A549 treated with AZD2906 at 1 μM for 4 hours (cell line): ENCODE measurements around the gene RHNO1. TPM values are rescaled to one million over a fixed set of nuclear protein-coding genes. Genes with fewer than 3 reads are reported as not detected.

Experiments
- total RNA-seq: library from RNA; stranded (reverse); fragments of 200-300 nt; extraction: Qiagen RNA extraction; gene quantifications from 5 replicates; pipeline ENCODE4 v1.2.3, GENCODE V29; 2022

Gene RHNO1
- 44.2 to 47.0 TPM (median 46.3 TPM) in 5 replicates for total RNA-seq

GRCh38 chr12:2877047-2877952 lies at the start of gene RHNO1, which contains the start of gene FOXM1:
Gene RHNO1, plus strand, starts transcription at chr12:2877223. Its CDS starts 8,144 bp downstream, at chr12:2885367.
Gene FOXM1, minus strand, starts transcription at chr12:2877174. Its CDS starts 2,696 bp downstream, at chr12:2874478.

DNA sequence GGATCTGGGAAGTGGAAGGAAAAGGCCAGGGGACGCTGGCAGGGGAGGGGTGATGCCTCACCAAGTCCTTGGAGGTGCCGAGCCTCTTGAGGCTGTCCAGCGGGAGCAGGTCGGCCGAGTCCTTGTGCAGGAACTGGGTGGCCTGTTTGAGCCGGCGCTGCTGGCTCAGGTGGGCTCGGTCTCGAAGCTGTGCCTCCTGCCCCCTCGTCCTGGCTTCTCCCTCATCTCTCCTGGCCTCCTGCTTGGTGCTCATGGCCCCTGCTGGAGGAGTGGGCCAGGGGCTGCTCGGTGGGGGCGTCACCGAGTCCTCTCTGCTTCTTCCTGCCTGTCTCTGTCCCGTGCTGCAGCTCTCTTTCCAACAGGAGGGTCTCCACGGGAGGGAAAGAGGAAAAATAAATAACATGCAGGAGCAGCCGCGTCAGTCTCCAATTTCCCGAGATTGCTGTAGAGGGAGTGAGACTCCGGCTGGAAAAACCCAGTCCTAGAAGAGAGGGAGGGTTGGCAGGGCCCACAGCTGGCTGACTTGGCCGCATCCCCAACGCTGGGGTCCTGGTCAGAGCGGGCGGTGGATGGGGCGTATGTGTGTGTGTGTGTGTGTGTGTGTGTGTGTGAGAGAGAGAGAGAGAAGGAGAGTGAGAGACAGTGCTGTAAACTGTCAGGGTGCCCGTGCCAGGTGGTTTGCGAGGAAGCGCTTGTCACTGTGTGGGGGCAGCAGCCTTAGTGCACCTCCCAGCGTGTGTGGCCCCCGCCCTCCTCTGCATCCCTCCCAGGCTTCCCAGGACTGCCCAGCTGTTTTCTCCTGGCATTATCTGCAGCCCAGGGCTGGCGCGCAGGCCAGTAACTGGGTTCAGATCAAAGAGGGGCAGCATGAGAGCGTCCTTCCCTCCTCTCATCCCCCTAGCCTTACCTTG lies 42.2 kb upstream of the RHNO1 start, which contains the start of gene NRIP2:
Gene NRIP2 (minus strand): TSS at position 455 of the 911 bp plus-strand sequence. CDS start 52 bp downstream, at position 403.

DNA sequence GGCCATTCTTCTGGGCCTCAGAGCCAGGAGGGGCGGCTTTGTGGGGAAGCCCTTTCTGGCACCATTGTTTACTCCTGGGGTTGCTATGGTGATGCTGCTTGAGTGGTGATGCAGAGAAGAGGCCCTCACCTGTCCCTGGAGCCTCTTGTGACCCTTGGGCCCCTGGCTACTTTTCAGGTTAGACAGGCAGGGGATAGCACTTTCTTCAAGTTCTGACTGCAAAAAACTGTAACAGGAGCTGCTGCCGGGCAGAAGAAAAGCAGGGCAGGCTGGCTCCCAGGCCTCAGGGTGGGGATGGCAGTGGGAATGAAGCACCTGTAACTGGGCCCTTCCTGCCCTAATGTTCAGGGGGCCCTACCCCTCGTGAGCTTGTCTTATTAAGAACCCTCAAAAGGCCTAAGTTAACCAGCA lies 20.0 kb upstream of the RHNO1 start, which contains the start of gene TEX52:
Gene TEX52 (minus strand): TSS at position 19 of the 411 bp plus-strand sequence. CDS start 13 bp downstream, at position 6.

GRCh38 chr12:2890388-2891239 lies 13.6 kb downstream of the RHNO1 start, which contains the start of gene TULP3:
Gene TULP3, plus strand, starts transcription at chr12:2890891. Its CDS starts 57 bp downstream, at chr12:2890948.

Other genes with a start within 250 kb of the RHNO1 start
- gene FKBP4, start 82.3 kb upstream of the RHNO1 start, total RNA-seq, result 82.8 to 96.3 TPM (median 94.7 TPM) in 5 replicates
- gene ITFG2, start 64.6 kb upstream of the RHNO1 start, total RNA-seq, result 11.1 to 16.1 TPM (median 14.9 TPM) in 5 replicates
- not detected in 5 replicates for gene NRIP2, start 42.2 kb upstream of the RHNO1 start, total RNA-seq
- gene TEX52, start 20.2 kb upstream of the RHNO1 start, total RNA-seq, result not detected in 5 replicates
- gene FOXM1, start within 50 bp of the RHNO1 start, total RNA-seq, result 86.1 to 93.2 TPM (median 90.9 TPM) in 5 replicates
- gene TULP3, start 13.7 kb downstream of the RHNO1 start, total RNA-seq, result 15.6 to 21.1 TPM (median 18.8 TPM) in 5 replicates
- gene TEAD4, start 82.2 kb downstream of the RHNO1 start, total RNA-seq, result 40.6 to 50.6 TPM (median 48.4 TPM) in 5 replicates
- gene TSPAN9, start 200.2 kb downstream of the RHNO1 start, total RNA-seq, result 42.3 to 58.5 TPM (median 53.0 TPM) in 5 replicates